CD4-positive, alpha-beta T cell treated with Interleukin-21 for 1 hour (primary cell): ENCODE data around the gene PSMD13.
"Not testable (repeated sequence)": the region's sequence is repeated elsewhere in the genome, so short reads cannot be mapped to it uniquely, and the experiment has no call there.

Experiments used
- DNase-seq: peaks from one replicate; pipeline ENCODE4 v3.0.0-alpha.2; 2020

PSMD13 gene

GRCh38 chr11:236774-237767, at the start of gene PSMD13:
Gene PSMD13 (plus strand): TSS chr11:236976. CDS start chr11:237050, 74 bp downstream.
- peak; percentile 88 for DNase-seq

DNA sequence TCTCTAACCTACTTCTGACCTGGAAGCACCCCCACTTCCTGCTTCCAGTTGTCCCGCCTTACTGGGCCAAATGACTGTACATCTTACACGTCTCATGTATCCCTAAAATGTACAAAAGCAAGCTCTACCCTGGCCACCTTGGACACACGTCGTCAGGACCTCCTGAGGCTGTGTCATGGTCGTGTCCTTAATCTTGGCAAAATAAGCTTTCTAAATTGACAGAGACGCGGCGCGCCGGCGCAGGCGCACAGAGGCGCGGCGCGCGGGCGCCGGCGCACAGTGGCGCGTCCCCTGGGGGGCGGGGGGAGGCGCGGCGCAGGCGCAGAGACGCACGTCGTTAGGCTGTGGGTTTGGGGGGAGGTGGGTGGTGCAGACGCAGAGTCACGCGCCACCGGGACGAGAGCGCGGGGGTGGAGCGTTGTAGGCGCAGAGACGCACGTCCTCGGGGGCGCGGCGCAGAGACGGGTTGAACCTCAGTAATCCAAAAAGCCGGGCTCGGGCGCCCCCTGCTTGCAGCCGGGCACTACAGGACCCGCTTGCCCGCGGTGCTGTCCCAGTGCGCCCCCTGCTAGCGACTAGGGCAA, 47.5 kb upstream of the PSMD13 start:
- not testable (repeated sequence) for DNase-seq

GRCh38 chr11:189843-190311, 46.9 kb upstream of the PSMD13 start:
- peak; percentile 62 for DNase-seq

DNA sequence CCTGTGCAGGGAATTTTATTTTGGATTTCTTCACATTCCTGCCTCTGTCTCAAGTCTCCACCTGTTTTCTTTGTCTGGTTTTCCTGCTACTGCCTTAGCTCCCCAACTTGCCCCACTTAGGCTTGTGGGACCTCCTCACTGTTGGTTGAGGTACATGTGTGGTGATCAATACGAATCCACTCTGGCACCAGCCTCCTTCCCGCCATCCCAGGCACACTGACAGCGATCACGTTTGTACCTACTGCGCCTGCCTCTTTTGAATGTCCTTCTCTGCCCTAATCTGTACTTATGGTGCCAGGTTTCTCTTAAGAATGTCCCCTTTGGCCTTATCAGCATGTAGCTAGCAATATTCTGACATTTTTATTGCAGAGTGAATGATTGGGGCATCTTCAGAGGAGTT, 46.2 kb upstream of the PSMD13 start:
- not testable (repeated sequence) for DNase-seq

DNA sequence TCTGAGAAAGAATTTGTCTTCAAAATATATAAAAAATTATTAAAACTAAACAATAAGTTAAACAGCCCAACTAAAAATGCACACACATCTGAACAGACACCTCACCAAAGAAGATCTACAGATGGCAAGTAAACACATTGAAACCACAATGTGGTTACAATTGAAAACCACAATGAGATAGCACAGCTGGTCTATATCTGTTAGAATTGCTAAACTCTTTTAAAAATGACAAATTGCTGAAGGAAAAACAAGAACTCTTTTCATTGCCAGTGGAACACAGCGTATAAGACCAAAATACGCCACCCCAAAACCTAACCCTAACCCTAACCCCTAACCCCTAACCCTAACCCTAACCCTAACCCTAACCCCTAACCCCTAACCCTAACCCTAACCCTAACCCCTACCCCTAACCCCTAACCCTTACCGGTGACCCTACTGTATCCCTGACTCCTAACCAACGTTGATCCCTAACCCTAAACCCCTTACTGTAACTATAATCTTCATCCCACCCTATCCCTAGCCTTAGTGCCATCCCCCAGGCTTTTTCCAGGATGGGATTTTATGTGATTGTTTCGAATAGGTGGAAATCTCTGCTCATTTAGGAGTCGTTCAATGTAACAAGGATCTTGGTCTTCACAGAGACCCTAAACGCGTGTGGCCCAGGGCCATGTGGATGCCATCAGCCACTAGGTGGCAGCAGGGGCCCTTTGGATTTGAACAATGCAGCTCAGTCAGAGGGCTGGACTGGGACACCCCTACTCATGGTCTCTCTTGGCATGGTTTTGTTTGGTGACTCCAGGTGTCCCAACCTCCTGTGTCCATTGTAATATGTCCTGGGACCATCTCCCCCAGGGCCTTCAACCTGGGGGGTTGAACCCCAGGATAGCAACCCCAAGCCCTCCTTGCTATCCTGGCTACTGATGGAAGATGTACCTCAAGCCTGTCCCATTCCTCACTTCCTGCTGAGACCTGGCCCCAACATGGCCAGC, 45.0 kb upstream of the PSMD13 start:
- peak; percentile 52 for DNase-seq

DNA sequence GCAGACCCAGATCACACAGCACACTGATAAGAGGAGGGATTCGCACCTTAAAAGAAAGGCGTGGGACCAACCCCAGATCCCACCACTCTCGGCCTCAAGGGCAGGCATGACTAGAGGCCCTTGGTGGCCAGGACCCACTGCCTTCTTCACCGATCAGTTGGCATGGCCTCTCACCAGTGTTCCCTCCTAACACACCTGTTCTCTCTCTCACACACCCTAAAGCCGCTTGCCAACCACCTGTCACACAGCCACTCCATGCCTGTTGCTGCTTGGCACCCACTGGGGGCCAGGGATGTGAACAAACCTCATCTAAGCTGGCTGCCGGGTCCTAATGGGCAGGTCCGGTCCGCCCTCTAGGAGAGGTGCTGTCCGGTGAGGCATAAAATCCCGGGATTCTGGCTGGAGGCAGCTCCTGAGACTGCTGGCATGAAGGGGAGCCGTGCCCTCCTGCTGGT, 44.1 kb upstream of the PSMD13 start, which contains the start of gene SCGB1C1:
TSS of gene SCGB1C1 (plus strand) at position 405 of the 455 bp plus-strand sequence. CDS start at position 427, 22 bp downstream.
- DNase-seq, result not testable (repeated sequence)

DNA sequence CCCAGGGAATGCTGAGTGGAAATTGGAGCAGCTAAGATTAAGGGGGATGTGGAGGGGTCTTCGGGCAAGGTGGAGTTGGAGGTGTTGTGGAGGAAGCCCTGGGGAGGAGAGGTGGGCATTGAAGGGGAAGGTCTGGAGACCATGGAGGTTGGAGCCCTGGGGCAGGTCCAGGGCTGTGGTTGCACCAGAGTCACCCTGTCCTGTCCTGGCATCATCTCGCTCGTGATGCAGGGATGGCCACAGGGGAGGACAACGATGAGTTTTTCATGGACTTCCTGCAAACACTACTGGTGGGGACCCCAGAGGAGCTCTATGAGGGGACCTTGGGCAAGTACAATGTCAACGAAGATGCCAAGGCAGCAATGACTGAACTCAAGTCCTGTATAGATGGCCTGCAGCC, 43.3 kb upstream of the PSMD13 start:
- not testable (repeated sequence) for DNase-seq

- DNase-seq, result no peak
These were observed 39.7 kb upstream of the PSMD13 start for GRCh38 chr11:196786-197731.

DNA sequence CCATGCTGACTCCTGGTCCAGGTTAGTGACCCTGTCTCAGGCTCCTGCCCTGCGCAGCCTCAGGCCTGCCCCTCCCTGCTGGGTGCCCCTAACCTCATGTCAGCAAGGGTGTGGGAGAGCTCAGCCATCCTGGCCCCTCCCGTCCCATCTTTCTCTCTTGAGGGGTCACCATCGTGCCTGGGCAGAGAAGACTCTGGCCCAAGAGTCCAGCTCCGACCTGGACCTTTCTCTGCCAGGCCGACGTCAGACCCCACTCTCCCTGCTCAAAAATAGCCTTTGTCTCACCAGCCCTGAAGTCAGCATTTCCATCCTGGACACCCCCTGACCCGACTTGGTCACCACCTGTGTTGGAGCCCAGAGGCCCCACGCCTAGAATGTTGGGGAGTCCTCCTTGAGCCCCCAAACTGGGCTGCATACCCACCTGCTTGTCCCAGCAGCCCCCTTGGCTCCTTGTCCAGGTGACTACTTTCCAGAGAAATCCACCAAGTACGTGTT, 39.0 kb upstream of the PSMD13 start:
- DNase-seq, result no peak

DNA sequence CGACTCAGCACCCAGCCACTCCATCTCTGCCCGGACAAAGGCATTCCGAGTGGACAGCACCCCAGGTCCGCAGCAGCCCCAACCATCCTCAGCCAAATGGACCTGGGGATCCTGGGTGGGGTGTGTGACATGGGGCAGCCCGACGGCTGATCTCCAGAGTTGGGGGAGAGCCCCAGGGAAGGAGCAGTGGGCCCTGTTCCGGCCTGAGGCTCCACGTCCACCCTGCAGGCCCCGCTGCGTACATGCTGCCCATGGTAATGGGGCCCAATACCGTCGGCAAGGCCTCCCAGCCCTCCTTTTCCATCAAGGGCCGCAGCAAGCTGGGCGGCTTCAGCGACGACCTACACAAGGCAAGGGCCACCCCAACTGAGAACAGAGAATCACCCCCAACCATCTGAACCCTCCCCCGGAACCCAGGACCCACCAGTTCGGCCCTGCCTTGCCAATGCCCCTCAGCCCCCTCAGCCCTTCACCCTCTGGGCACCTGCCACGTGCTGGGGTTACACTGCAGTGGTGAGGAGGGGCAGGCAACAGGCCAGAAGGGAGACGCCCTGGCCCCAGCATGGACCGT, 38.5 kb upstream of the PSMD13 start:
- no peak for DNase-seq

GRCh38 chr11:199004-199581, 37.7 kb upstream of the PSMD13 start:
- no peak for DNase-seq

DNA sequence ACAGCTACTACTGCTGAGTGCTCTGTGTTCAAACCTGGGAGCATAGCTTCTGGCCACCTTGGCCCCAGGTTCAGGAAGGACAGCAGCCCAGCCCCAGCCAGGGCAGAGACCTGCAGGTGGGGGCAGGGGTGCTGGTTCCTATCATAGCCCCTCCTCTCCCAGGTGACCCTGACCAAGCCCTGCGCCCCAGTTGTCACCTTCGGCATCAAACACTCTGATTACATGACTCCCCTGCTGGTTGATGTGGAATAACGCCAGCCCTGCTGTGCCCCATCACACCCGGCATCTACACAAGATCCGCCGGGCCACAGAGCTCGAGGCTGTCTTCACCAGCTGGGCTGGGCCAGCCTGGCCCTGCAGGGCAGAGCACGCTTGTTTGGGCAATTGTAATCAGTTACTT, 37.0 kb upstream of the PSMD13 start:
- no peak for DNase-seq

- DNase-seq, result no peak
These were observed 36.4 kb upstream of the PSMD13 start for GRCh38 chr11:200224-201003.

DNA sequence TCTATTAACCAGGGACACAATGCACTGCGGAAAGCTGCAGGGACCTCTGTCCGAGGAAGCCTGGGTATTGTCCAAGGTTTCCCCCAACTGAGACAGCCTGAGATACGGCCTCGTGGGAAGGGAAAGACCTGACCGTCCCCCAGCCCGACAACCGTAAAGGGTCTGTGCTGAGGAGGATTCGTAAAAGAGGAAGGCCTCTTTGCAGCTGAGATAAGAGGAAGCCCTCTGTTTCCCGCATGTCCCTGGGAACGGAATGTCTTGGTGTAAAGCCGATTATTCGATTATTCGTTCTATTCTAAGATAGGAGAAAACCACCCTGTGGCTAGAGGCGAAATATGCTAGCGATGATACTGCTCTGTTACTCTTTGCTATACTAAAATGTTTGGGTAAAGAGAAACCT, 34.8 kb upstream of the PSMD13 start:
- DNase-seq, result no peak

DNA sequence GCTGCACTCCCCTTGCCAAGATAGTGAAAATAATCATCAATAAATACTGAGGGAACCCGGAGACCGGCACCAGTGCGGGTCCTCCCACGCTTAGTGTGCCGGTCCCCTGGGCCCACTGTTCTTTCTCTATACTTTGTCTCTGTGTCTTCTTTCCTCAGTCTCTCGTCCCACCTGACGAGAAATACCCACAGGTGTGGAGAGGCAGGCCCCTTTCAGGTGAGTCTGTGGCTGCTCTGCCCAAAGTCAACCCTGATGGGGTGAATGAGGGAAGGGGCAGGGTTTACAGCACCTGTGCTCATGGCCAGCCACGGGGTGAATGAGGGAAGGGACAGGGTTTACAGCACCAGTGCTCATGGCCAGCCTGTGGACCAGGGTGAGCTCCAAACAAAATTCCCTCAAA, 34.3 kb upstream of the PSMD13 start:
- no peak for DNase-seq

GRCh38 chr11:203056-203944, 33.5 kb upstream of the PSMD13 start:
- DNase-seq, result no peak

GRCh38 chr11:203945-204586, 32.7 kb upstream of the PSMD13 start:
- no peak for DNase-seq

GRCh38 chr11:204587-205109, 32.1 kb upstream of the PSMD13 start:
- DNase-seq, result no peak
